Astrocyte of the spinal cord (primary cell): ENCODE results near the gene IER2.
"Not testable (repeated sequence)": the region's sequence is repeated elsewhere in the genome, so short reads cannot be mapped to it uniquely, and the experiment has no call there.

Experiments
- DNase-seq: peaks from one replicate; pipeline ENCODE4 v3.0.0; 2011; ENCODE audit warnings: low read depth, low spot score
- H3K4me3 ChIP-seq: 2 replicates; pipeline ENCODE4 v1.5.1; 2011; ENCODE audit warnings: low read depth, mild to moderate bottlenecking, low read length, moderate library complexity
- CTCF ChIP-seq: IDR thresholded peaks from 2 replicates; pipeline ENCODE4 v1.5.1; 2012; ENCODE audit warnings: low read depth, mild to moderate bottlenecking, low read length, inconsistent platforms
- in situ Hi-C: cut with HindIII; loops from 2 replicates; pipeline ENCODE4 v1.10.0; 2017; ENCODE audit warnings: low sequenced_read_pairs

Gene IER2

GRCh38 chr19:13198634-13199033, 48.4 kb downstream of the IER2 start:
- no peak overlapping the region for H3K4me3 ChIP-seq
- in situ Hi-C loops: no loop called here
- no peak for TF ChIP-seq CTCF

GRCh38 chr19:13202112-13202511, 51.9 kb downstream of the IER2 start:
- in situ Hi-C loops, DNase-seq, H3K4me3 ChIP-seq: not testable (repeated sequence)

More at GRCh38 chr19:13198634-13199033, 48.4 kb downstream of the IER2 start:
- no peak for DNase-seq
